Peyer's patch (tissue), 4 donors: ENCODE measurements around the gene SH2D3A. TPM values are rescaled to one million over a fixed set of nuclear protein-coding genes. Genes with fewer than 3 reads are reported as not detected.

Experiments
- DNase-seq, 3 donors: peaks; one replicate each; pipeline ENCODE4 v3.0.0-alpha.2; 2017 to 2019
- H3K27ac ChIP-seq, 4 donors: fragments of 200-600 bp; sonication (generic); one replicate each; pipeline ENCODE4 v1.5.1; 2016 to 2019
- H3K27me3 ChIP-seq, 2 donors: fragments of 200-600 bp; sonication (generic); one replicate each; pipeline ENCODE4 v1.5.1; 2019
- H3K36me3 ChIP-seq, 3 donors: fragments of 200-600 bp; sonication (generic); one replicate each; pipeline ENCODE4 v1.5.1; 2016 to 2019
- H3K4me1 ChIP-seq, 4 donors: fragments of 200-600 bp; sonication (generic); one replicate each; pipeline ENCODE4 v1.5.1; 2016 to 2019
- H3K4me3 ChIP-seq, 4 donors: fragments of 200-600 bp; sonication (generic); 1 replicate in 3 of 4; 2 replicates in 1 of 4; pipeline ENCODE4 v1.5.1; 2016 to 2019; ENCODE audit warnings: mild to moderate bottlenecking in 1 of 4
- H3K9me3 ChIP-seq, 4 donors: fragments of 200-600 bp; sonication (generic); one replicate each; pipeline ENCODE4 v1.5.1; 2016 to 2019; ENCODE audit warnings: mild to moderate bottlenecking in 1 of 4
- POLR2A ChIP-seq, 2 donors: fragments of 450-650 bp; IDR thresholded peaks; one replicate each; pipeline ENCODE4 v1.5.1; 2017; ENCODE audit warnings: antibody characterized with exemption in 2 of 2, mild to moderate bottlenecking in 2 of 2, moderate library complexity in 2 of 2
- total RNA-seq, 4 donors: library from RNA; depleted of rRNA; stranded (reverse); fragments of >200 nt; gene quantifications; one replicate each; pipeline ENCODE4 v1.1.0, GENCODE V29; 2016
- TF ChIP-seq, protein P1 (sequence below), 6 experiments: fragments of 450-650 bp in 4 of 6; fragments of 200-600 bp in 2 of 6; sonication (generic) in 1 of 6; IDR thresholded peaks; one replicate each; pipeline ENCODE4 v1.5.1; 2017 to 2019; ENCODE audit warnings: antibody characterized with exemption in 6 of 6, mild to moderate bottlenecking in 3 of 6, moderate library complexity in 1 of 6

Gene SH2D3A
- total RNA-seq, 4 donors from 2014 or later = 43.7 to 127 (median 91.9) TPM

DNA sequence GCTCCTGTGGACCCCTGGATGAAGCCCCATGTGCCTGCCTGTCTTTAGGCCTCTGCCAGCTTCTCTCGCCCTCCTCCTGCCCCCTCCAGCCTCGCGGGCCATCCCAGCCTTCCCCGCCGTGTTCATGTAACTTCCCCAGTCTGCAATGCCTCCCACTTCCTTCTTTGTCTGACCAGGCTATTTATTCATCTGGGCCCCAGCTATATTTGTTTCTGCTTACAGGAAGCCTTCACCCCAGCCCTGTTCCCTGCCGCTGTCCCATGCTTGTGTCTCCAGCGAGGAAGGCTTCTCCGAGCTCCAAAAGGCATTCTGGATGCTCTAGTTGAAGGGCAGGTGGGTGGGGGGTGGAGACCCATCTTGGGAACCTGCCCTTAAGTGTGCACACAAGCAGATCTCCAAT lies 38.9 kb downstream of the SH2D3A start:
- Histone ChIP-seq H3K4me1 (peaks cover 0 to 25% (median 10%) of the 10 kb centered on the region in 4 donors), H3K4me3 (no peak overlapping the region), H3K27ac (peak overlapping the region in 2 of 4 donors; percentile 14 to 63), H3K36me3 (peaks cover 0 to 24% (median 0%) of the 10 kb centered on the region in 3 donors), H3K9me3 (no peaks in the 10 kb centered on the region), H3K27me3 (no peaks in the 10 kb centered on the region)
- DNase-seq = peak in 1 of 3 donors; percentile 42
- TF ChIP-seq POLR2A (IDR thresholded peaks at IDR 0.05) = no peak
- TF ChIP-seq, protein P1, sequence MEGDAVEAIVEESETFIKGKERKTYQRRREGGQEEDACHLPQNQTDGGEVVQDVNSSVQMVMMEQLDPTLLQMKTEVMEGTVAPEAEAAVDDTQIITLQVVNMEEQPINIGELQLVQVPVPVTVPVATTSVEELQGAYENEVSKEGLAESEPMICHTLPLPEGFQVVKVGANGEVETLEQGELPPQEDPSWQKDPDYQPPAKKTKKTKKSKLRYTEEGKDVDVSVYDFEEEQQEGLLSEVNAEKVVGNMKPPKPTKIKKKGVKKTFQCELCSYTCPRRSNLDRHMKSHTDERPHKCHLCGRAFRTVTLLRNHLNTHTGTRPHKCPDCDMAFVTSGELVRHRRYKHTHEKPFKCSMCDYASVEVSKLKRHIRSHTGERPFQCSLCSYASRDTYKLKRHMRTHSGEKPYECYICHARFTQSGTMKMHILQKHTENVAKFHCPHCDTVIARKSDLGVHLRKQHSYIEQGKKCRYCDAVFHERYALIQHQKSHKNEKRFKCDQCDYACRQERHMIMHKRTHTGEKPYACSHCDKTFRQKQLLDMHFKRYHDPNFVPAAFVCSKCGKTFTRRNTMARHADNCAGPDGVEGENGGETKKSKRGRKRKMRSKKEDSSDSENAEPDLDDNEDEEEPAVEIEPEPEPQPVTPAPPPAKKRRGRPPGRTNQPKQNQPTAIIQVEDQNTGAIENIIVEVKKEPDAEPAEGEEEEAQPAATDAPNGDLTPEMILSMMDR (IDR thresholded peaks at IDR 0.05) = no peak

DNA sequence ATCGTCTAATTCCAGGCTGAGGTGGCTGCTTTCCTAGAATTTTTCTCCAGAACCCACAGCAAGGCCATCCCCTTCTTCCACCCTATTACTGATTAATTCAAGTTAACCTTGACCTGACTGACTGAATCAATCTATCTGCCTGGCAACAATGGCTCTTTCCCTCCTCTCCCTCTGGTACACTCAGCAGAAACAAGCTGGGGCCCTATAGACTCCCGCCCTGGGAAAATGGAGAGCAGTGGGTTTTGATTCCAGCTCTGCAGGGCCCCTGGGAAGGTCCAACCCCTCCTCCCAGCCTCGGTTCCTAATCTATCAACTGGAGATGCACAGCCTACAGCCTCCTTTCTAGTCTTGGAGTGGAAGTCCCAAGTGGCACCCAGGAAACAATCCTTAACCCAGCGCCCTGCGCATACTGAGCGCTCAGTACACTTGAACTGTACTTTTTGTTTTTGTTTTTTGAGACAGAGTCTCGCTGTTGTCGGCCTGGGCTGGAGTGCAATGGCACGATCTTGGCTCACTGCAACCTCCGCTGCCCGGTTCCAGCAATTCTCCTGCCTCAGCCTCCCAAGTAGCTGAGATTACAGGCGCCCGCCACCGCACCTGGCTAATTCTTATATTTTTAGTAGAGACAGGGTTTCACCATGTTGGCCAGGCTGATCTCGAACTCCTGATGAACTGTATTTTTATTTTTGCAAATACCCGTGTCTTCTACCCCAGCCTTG lies 41.6 kb downstream of the SH2D3A start:
- DNase-seq = no peak
- Histone ChIP-seq H3K9me3 (no peaks in the 10 kb centered on the region), H3K27me3 (no peaks in the 10 kb centered on the region), H3K27ac (peak overlapping the region in 1 of 4 donors; percentile 11), H3K36me3 (peaks cover 0 to under 1% (median 0%) of the 10 kb centered on the region in 3 donors), H3K4me3 (no peak overlapping the region), H3K4me1 (peaks cover 0 to 32% (median 10%) of the 10 kb centered on the region in 4 donors)
- TF ChIP-seq, protein P1 (IDR thresholded peaks at IDR 0.05) = no peak
- no peak for TF ChIP-seq POLR2A (IDR thresholded peaks at IDR 0.05)

DNA sequence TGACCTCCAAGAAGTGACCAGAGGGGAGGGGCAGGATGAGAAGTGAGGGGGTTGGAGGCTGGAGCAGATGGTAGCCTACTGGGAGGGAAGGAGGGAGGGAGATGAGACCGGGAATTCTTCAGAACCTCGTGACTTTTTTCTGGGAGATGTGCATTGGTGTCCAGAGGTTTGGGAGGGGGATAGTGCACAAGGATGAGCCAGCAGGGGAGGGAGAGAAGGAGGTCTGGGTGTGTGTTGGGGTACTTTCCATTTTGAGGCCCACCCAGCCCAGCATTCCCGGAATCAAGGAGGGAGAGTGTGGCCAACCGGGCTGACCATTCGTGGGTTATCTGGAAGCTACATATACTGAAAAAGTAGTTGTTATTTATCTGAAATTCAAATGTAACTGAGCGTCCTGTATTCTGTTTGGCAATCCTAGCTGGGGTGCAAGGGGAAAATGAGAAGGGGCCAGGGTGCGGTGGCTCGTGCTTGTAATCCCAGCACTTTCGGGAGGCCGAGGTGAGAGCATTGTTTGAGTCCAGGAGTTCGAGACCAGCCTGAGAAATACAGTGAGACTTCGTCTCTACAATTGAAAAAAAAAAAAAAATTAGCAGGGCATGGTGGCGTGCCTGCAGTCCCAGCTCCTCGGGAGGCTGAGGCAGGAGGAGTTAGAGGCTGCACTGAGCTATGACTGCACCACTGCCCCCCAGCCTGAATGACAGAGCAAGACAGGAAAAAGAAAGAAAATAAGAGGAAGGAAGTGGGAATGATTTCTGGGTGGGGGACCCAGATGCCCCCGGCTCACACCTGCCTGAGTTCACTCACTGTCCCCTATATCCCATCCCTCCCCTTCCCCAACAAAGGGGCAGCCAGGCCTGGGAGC lies 42.4 kb downstream of the SH2D3A start:
- H3K4me1 ChIP-seq = peaks cover 0 to 29% (median 10%) of the 10 kb centered on the region in 4 donors
- no peaks in the 10 kb centered on the region for H3K36me3 ChIP-seq
- H3K9me3 ChIP-seq = no peaks in the 10 kb centered on the region
- no peak overlapping the region for H3K4me3 ChIP-seq
- peak overlapping the region in 1 of 4 donors; percentile 34 for H3K27ac ChIP-seq
- no peaks in the 10 kb centered on the region for H3K27me3 ChIP-seq
- TF ChIP-seq, protein P1 (IDR thresholded peaks at IDR 0.05) = no peak
- no peak for TF ChIP-seq POLR2A (IDR thresholded peaks at IDR 0.05)
- DNase-seq = no peak

DNA sequence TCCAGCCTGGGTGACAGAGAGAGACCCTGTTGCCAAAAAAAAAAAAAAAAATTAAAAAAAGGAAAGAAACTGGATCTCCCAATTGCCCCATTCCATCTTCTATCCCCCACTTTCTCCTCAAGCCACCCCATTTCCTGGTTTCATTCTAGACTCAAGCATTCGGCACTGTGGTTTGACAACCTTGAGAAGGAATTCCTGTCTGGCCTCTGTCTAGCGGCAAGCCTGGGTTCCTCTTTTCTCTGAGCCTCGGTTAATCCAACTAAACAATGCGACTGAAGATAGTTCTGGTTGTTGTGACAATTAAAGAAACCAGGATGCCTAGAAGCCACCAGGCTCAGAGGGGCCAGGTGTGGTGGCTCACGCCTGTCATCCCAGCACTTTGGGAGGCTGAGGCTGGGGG lies 43.5 kb downstream of the SH2D3A start:
- TF ChIP-seq POLR2A (IDR thresholded peaks at IDR 0.05) = no peak
- TF ChIP-seq, protein P1 (IDR thresholded peaks at IDR 0.05) = no peak
- H3K36me3 ChIP-seq = no peaks in the 10 kb centered on the region
- H3K9me3 ChIP-seq = no peaks in the 10 kb centered on the region
- peaks cover 0 to 23% (median 10%) of the 10 kb centered on the region in 4 donors for H3K4me1 ChIP-seq
- no peak overlapping the region for H3K4me3 ChIP-seq
- H3K27ac ChIP-seq = peak overlapping the region in 1 of 4 donors; percentile 34
- H3K27me3 ChIP-seq = no peaks in the 10 kb centered on the region
- DNase-seq = peak in 1 of 3 donors; percentile 44

DNA sequence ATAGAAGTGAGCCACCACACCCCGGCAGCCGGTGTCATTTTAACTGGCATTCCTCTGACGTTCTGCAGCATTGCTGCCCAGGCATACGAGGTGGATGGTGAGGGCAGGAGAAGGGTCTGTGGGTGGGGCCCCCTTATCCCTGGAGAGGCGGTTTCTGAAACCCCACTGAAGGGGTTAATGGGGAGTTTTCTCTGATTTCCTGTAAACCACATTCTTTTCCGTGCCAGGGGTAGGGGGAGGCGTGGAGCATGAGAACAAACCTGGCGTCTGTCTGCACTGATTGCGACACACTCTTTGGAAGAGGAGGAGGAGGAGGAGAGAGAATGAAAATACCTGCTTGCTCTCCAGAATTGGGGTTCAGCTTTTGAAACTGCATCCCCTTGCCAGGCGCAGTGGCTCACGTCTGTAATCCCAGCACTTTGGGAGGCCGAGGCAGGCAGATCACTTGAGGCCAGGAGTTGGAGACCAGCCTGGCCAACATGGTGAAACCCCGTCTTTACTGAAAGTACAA lies 44.1 kb downstream of the SH2D3A start:
- DNase-seq = no peak
- Histone ChIP-seq H3K27ac (peak overlapping the region in 3 of 4 donors; percentile 5 to 34 (median 17)), H3K4me3 (no peak overlapping the region)

More for the DNA sequence above, 44.1 kb downstream of the SH2D3A start:
- no peak for TF ChIP-seq POLR2A (IDR thresholded peaks at IDR 0.05)
- TF ChIP-seq, protein P1 (IDR thresholded peaks at IDR 0.05) = no peak
- peaks cover 0 to 23% (median 5%) of the 10 kb centered on the region in 4 donors for H3K4me1 ChIP-seq
- no peaks in the 10 kb centered on the region for H3K36me3 ChIP-seq
- H3K9me3 ChIP-seq = no peaks in the 10 kb centered on the region
- H3K27me3 ChIP-seq = no peaks in the 10 kb centered on the region
